Loucy (cell line): ENCODE data around the gene FOXP4.

Source experiments
- CTCF ChIP-seq: fragments of 200-600 bp; sonication (generic); conservative IDR thresholded peaks from 2 replicates; pipeline ENCODE4 v1.5.1; 2014; ENCODE audit warnings: mild to moderate bottlenecking, antibody characterized with exemption, low read length
- EZH2phosphoT487 ChIP-seq: fragments of 200-600 bp; IDR thresholded peaks from 2 replicates; pipeline ENCODE4 v1.6.1; 2018; ENCODE audit warnings: antibody characterized with exemption, mild to moderate bottlenecking, moderate library complexity, borderline replicate concordance

- TF ChIP-seq CTCF (no peak), EZH2phosphoT487 (no peak)
Observed at GRCh38 chr6:41634657-41635056, 88.5 kb downstream of the FOXP4 start.
